GM23338 (cell line): ENCODE measurements around the gene KDSR. TPM values are rescaled to one million over a fixed set of nuclear protein-coding genes. Genes with fewer than 3 reads are reported as not detected.

ENCODE experiments used
- ATAC-seq: fragments of 200-7000 bp; cut with Tn5 transposase; 3 replicates; pipeline ENCODE4 v1.9.1; 2020
- DNase-seq: peaks from one replicate; pipeline ENCODE4 v3.0.0-alpha.2; 2015; ENCODE audit warnings: low spot score
- H2AFZ ChIP-seq: fragments of 200-600 bp; sonication (generic); 2 replicates; pipeline ENCODE4 v1.8.0; 2016; ENCODE audit warnings: antibody characterized with exemption, mild to moderate bottlenecking, moderate library complexity
- H3F3A ChIP-seq: fragments of 200-600 bp; sonication (generic); replicated peaks from 2 replicates; pipeline ENCODE4 v1.8.0; 2017; ENCODE audit warnings: antibody characterized with exemption, mixed run types, low read depth
- H3K27ac ChIP-seq: fragments of 200-600 bp; sonication (generic); 2 replicates; pipeline ENCODE4 v1.6.1; 2016; ENCODE audit warnings: low read depth
- H3K27me3 ChIP-seq: fragments of 200-600 bp; sonication (generic); 2 replicates; pipeline ENCODE4 v1.8.0; 2016; ENCODE audit warnings: mild to moderate bottlenecking, mixed run types, moderate library complexity; ENCODE audit not compliant: insufficient read depth
- H3K36me3 ChIP-seq: fragments of 200-600 bp; sonication (generic); 2 replicates; pipeline ENCODE4 v1.8.0; 2016; ENCODE audit warnings: mild to moderate bottlenecking; ENCODE audit not compliant: insufficient read depth
- H3K4me1 ChIP-seq: fragments of 200-600 bp; sonication (generic); 2 replicates; pipeline ENCODE4 v1.8.0; 2016; ENCODE audit warnings: mild to moderate bottlenecking, moderate library complexity; ENCODE audit not compliant: insufficient read depth
- H3K4me2 ChIP-seq: fragments of 200-600 bp; sonication (generic); 2 replicates; pipeline ENCODE4 v1.7.1; 2017; ENCODE audit warnings: mixed run types
- H3K4me3 ChIP-seq: fragments of 200-600 bp; sonication (generic); 2 replicates; pipeline ENCODE4 v1.6.1; 2016; ENCODE audit warnings: mixed run types
- H3K79me2 ChIP-seq: fragments of 200-600 bp; sonication (generic); replicated peaks from 2 replicates; pipeline ENCODE4 v1.8.0; 2017; ENCODE audit warnings: mild to moderate bottlenecking; ENCODE audit not compliant: insufficient read depth
- H3K9me2 ChIP-seq: fragments of 200-600 bp; sonication (generic); 2 replicates; pipeline ENCODE4 v1.8.0; 2017; ENCODE audit not compliant: insufficient read depth
- H4K20me1 ChIP-seq: fragments of 200-600 bp; sonication (generic); replicated peaks from 2 replicates; pipeline ENCODE4 v1.8.0; 2017; ENCODE audit warnings: mild to moderate bottlenecking; ENCODE audit not compliant: insufficient read depth
- H3K27ac Mint-ChIP-seq: 2 replicates; pipeline ENCODE4 v1.8.0; 2020; ENCODE audit warnings: inconsistent platforms, mild to moderate bottlenecking, moderate library complexity, mixed read lengths
- H3K27me3 Mint-ChIP-seq: 3 replicates; pipeline ENCODE4 v1.8.0; 2022; ENCODE audit warnings: low read depth, mild to moderate bottlenecking, moderate library complexity, mixed read lengths, inconsistent platforms; ENCODE audit not compliant: insufficient read depth, poor library complexity
- H3K36me3 Mint-ChIP-seq: 3 replicates; pipeline ENCODE4 v1.8.0; 2021; ENCODE audit warnings: low read depth, mild to moderate bottlenecking, inconsistent platforms, moderate library complexity, mixed read lengths
- H3K4me1 Mint-ChIP-seq: 3 replicates; pipeline ENCODE4 v1.8.0; 2020; ENCODE audit warnings: mild to moderate bottlenecking, inconsistent platforms, mixed read lengths
- H3K4me3 Mint-ChIP-seq: 3 replicates; pipeline ENCODE4 v1.8.0; 2021; ENCODE audit warnings: moderate library complexity, mild to moderate bottlenecking, inconsistent platforms, mixed read lengths
- H3K9me3 Mint-ChIP-seq: 3 replicates; pipeline ENCODE4 v1.8.0; 2020; ENCODE audit warnings: moderate library complexity, mild to moderate bottlenecking, inconsistent platforms, mixed read lengths
- CREB1 ChIP-seq: fragments of 250-450 bp; sonication (Bioruptor Pico); IDR thresholded peaks from 2 replicates; pipeline ENCODE4 v1.5.0; 2020; ENCODE audit warnings: low read depth, mild to moderate bottlenecking, moderate library complexity
- CTCF ChIP-seq, 2 experiments: fragments of 200-600 bp in 1 of 2; sonication (generic) in 1 of 2; conservative IDR thresholded peaks; 2 replicates each; pipeline versions ENCODE4 v1.5.1 to v1.6.1; 2016 to 2017; ENCODE audit warnings: antibody characterized with exemption in 2 of 2, low read depth in 2 of 2, mild to moderate bottlenecking in 2 of 2, moderate library complexity in 1 of 2
- EZH2 ChIP-seq: fragments of 200-600 bp; sonication (generic); IDR thresholded peaks from one replicate; pipeline ENCODE4 v1.8.0; 2017; ENCODE audit warnings: antibody characterized with exemption, mild to moderate bottlenecking, low read depth; ENCODE audit not compliant: unreplicated experiment
- EZH2phosphoT487 ChIP-seq: fragments of 200-600 bp; sonication (generic); IDR thresholded peaks from one replicate; pipeline ENCODE4 v1.8.1; 2018; ENCODE audit warnings: antibody characterized with exemption; ENCODE audit not compliant: unreplicated experiment
- JUNB ChIP-seq: IDR thresholded peaks from one replicate; pipeline ENCODE4 v1.6.1; 2016; ENCODE audit warnings: antibody characterized with exemption; ENCODE audit not compliant: unreplicated experiment
- NANOG ChIP-seq: IDR thresholded peaks from 2 replicates; pipeline ENCODE4 v1.6.1; 2016; ENCODE audit warnings: antibody characterized with exemption, borderline replicate concordance
- POLR2AphosphoS5 ChIP-seq: IDR thresholded peaks from 2 replicates; pipeline ENCODE4 v1.6.1; 2016; ENCODE audit warnings: antibody characterized with exemption, low read depth
- STAT1 ChIP-seq: IDR thresholded peaks from one replicate; pipeline ENCODE4 v1.6.1; 2016; ENCODE audit warnings: antibody characterized with exemption; ENCODE audit not compliant: unreplicated experiment
- ZNF114 ChIP-seq: fragments of 250-450 bp; sonication (Bioruptor Pico); IDR thresholded peaks from 2 replicates; pipeline ENCODE4 v1.5.0; 2020; ENCODE audit warnings: mild to moderate bottlenecking, moderate library complexity
- ZNF331 ChIP-seq: fragments of 250-450 bp; sonication (Bioruptor Pico); IDR thresholded peaks from 2 replicates; pipeline ENCODE4 v1.5.0; 2020; ENCODE audit warnings: low read depth, mild to moderate bottlenecking, moderate library complexity
- polyA plus RNA-seq: library from polyadenylated mRNA; unstranded; fragments of >200 nt; fragmentation: Nextera tagmentation; extraction: Ambion mirVana; gene quantifications from 2 replicates; pipeline ENCODE4 v1.2.1, GENCODE V29; 2016
- total RNA-seq: library from RNA; depleted of rRNA; stranded (reverse); fragments of >200 nt; shearing (Covaris generic); gene quantifications from 2 replicates; pipeline ENCODE4 v1.2.3, GENCODE V29; 2014
- TF ChIP-seq, protein P1 (sequence below): IDR thresholded peaks from 2 replicates; pipeline ENCODE4 v1.6.1; 2016; ENCODE audit warnings: antibody characterized with exemption
- TF ChIP-seq, protein P2 (sequence below): fragments of 250-450 bp; sonication (Bioruptor Pico); IDR thresholded peaks from 2 replicates; pipeline ENCODE4 v1.5.0; 2020; ENCODE audit warnings: mild to moderate bottlenecking, moderate library complexity
- TF ChIP-seq, protein P3 (sequence below): IDR thresholded peaks from one replicate; pipeline ENCODE4 v1.6.1; 2018; ENCODE audit warnings: antibody characterized with exemption; ENCODE audit not compliant: unreplicated experiment

KDSR gene
- total and polyA plus RNA-seq, 2 experiments from 2014 or later: 23.7 to 36.3 TPM

DNA sequence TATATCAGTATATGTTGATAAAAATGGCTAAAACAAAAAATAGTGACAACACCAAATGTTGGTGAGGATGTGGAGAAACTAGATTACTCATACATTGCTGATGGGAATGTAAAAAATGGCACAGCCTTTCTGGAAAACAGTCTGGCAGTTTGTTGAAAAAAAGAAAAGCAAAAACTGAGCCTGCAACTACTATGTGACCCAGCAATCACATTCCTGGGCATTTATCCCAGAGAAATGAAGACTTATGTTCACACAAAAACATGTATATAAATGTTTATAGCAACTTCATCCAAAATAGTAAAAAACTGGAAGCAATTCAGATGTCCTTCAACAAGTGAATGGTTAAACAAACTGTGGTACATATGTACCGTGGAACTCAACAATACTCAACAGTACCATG is 7.5 kb upstream of the KDSR start:
- peaks cover 5% of the 10 kb centered on the region; the same call in 2 of the 3 replicates for H3K36me3 Mint-ChIP-seq
- Histone ChIP-seq H3K36me3 (no peaks in the 10 kb centered on the region), H3K4me2 (no peak overlapping the region), H3K27ac (no peak overlapping the region), H3K79me2 (no peaks in the 10 kb centered on the region), H3K9me2 (no peaks in the 10 kb centered on the region), H3F3A (no peaks in the 10 kb centered on the region), H4K20me1 (no peaks in the 10 kb centered on the region), H3K27me3 (no peaks in the 10 kb centered on the region), H3K4me1 (no peaks in the 10 kb centered on the region), H2AFZ (no peak overlapping the region), H3K4me3 (no peak overlapping the region)
- DNase-seq: no peak
- TF ChIP-seq JUNB: no peak
- TF ChIP-seq CTCF (conservative IDR thresholded peaks at IDR 0.05; ENCODE audit: low read depth in 2 of 2): no peak
- TF ChIP-seq, protein P1, sequence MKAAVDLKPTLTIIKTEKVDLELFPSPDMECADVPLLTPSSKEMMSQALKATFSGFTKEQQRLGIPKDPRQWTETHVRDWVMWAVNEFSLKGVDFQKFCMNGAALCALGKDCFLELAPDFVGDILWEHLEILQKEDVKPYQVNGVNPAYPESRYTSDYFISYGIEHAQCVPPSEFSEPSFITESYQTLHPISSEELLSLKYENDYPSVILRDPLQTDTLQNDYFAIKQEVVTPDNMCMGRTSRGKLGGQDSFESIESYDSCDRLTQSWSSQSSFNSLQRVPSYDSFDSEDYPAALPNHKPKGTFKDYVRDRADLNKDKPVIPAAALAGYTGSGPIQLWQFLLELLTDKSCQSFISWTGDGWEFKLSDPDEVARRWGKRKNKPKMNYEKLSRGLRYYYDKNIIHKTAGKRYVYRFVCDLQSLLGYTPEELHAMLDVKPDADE: no peak
- no peak for TF ChIP-seq EZH2
- TF ChIP-seq EZH2phosphoT487: no peak
- TF ChIP-seq POLR2AphosphoS5: no peak
- TF ChIP-seq ZNF331 (CRISPR knock-in tag): no peak
- TF ChIP-seq, protein P2, sequence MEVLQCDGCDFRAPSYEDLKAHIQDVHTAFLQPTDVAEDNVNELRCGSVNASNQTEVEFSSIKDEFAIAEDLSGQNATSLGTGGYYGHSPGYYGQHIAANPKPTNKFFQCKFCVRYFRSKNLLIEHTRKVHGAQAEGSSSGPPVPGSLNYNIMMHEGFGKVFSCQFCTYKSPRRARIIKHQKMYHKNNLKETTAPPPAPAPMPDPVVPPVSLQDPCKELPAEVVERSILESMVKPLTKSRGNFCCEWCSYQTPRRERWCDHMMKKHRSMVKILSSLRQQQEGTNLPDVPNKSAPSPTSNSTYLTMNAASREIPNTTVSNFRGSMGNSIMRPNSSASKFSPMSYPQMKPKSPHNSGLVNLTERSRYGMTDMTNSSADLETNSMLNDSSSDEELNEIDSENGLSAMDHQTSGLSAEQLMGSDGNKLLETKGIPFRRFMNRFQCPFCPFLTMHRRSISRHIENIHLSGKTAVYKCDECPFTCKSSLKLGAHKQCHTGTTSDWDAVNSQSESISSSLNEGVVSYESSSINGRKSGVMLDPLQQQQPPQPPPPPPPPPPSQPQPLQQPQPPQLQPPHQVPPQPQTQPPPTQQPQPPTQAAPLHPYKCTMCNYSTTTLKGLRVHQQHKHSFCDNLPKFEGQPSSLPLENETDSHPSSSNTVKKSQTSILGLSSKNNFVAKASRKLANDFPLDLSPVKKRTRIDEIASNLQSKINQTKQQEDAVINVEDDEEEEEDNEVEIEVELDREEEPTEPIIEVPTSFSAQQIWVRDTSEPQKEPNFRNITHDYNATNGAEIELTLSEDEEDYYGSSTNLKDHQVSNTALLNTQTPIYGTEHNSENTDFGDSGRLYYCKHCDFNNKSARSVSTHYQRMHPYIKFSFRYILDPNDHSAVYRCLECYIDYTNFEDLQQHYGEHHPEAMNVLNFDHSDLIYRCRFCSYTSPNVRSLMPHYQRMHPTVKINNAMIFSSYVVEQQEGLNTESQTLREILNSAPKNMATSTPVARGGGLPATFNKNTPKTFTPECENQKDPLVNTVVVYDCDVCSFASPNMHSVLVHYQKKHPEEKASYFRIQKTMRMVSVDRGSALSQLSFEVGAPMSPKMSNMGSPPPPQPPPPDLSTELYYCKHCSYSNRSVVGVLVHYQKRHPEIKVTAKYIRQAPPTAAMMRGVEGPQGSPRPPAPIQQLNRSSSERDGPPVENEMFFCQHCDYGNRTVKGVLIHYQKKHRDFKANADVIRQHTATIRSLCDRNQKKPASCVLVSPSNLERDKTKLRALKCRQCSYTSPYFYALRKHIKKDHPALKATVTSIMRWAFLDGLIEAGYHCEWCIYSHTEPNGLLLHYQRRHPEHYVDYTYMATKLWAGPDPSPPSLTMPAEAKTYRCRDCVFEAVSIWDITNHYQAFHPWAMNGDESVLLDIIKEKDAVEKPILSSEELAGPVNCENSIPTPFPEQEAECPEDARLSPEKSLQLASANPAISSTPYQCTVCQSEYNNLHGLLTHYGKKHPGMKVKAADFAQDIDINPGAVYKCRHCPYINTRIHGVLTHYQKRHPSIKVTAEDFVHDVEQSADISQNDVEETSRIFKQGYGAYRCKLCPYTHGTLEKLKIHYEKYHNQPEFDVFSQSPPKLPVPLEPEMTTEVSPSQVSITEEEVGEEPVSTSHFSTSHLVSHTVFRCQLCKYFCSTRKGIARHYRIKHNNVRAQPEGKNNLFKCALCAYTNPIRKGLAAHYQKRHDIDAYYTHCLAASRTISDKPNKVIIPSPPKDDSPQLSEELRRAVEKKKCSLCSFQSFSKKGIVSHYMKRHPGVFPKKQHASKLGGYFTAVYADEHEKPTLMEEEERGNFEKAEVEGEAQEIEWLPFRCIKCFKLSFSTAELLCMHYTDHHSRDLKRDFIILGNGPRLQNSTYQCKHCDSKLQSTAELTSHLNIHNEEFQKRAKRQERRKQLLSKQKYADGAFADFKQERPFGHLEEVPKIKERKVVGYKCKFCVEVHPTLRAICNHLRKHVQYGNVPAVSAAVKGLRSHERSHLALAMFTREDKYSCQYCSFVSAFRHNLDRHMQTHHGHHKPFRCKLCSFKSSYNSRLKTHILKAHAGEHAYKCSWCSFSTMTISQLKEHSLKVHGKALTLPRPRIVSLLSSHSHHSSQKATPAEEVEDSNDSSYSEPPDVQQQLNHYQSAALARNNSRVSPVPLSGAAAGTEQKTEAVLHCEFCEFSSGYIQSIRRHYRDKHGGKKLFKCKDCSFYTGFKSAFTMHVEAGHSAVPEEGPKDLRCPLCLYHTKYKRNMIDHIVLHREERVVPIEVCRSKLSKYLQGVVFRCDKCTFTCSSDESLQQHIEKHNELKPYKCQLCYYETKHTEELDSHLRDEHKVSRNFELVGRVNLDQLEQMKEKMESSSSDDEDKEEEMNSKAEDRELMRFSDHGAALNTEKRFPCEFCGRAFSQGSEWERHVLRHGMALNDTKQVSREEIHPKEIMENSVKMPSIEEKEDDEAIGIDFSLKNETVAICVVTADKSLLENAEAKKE (CRISPR knock-in tag): no peak
- TF ChIP-seq ZNF114: no peak
- TF ChIP-seq STAT1: no peak
- no peak for TF ChIP-seq NANOG
- TF ChIP-seq CREB1: no peak
- TF ChIP-seq, protein P3, sequence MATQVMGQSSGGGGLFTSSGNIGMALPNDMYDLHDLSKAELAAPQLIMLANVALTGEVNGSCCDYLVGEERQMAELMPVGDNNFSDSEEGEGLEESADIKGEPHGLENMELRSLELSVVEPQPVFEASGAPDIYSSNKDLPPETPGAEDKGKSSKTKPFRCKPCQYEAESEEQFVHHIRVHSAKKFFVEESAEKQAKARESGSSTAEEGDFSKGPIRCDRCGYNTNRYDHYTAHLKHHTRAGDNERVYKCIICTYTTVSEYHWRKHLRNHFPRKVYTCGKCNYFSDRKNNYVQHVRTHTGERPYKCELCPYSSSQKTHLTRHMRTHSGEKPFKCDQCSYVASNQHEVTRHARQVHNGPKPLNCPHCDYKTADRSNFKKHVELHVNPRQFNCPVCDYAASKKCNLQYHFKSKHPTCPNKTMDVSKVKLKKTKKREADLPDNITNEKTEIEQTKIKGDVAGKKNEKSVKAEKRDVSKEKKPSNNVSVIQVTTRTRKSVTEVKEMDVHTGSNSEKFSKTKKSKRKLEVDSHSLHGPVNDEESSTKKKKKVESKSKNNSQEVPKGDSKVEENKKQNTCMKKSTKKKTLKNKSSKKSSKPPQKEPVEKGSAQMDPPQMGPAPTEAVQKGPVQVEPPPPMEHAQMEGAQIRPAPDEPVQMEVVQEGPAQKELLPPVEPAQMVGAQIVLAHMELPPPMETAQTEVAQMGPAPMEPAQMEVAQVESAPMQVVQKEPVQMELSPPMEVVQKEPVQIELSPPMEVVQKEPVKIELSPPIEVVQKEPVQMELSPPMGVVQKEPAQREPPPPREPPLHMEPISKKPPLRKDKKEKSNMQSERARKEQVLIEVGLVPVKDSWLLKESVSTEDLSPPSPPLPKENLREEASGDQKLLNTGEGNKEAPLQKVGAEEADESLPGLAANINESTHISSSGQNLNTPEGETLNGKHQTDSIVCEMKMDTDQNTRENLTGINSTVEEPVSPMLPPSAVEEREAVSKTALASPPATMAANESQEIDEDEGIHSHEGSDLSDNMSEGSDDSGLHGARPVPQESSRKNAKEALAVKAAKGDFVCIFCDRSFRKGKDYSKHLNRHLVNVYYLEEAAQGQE: no peak
- H3K9me3 Mint-ChIP-seq: peaks cover 20% of the 10 kb centered on the region
- no peaks in the 10 kb centered on the region for H3K27me3 Mint-ChIP-seq
- no peaks in the 10 kb centered on the region for H3K4me1 Mint-ChIP-seq
- H3K27ac Mint-ChIP-seq: no peak overlapping the region
- ATAC-seq: no peak
- no peak overlapping the region for H3K4me3 Mint-ChIP-seq
